Karpas-422 (cell line): ENCODE results near the gene MTMR3. TPM values are rescaled to one million over a fixed set of nuclear protein-coding genes. Genes with fewer than 3 reads are reported as not detected.
"Not testable (repeated sequence)": the region's sequence is repeated elsewhere in the genome, so short reads cannot be mapped to it uniquely, and the experiment has no call there.

Source experiments
- DNase-seq: peaks from one replicate; pipeline ENCODE4 v3.0.0-alpha.2; 2015
- H2AFZ ChIP-seq: fragments of 200-600 bp; sonication (generic); 2 replicates; pipeline ENCODE4 v1.6.1; 2014; ENCODE audit warnings: antibody characterized with exemption, low read length, mixed read lengths
- H3K27ac ChIP-seq: fragments of 200-600 bp; sonication (generic); 2 replicates; pipeline ENCODE4 v1.5.1; 2014; ENCODE audit warnings: mild to moderate bottlenecking, low read length, moderate library complexity
- H3K27me3 ChIP-seq: fragments of 200-600 bp; sonication (generic); 2 replicates; pipeline ENCODE4 v1.6.1; 2014; ENCODE audit warnings: low read length, mixed read lengths
- H3K36me3 ChIP-seq: fragments of 200-600 bp; sonication (generic); 2 replicates; pipeline ENCODE4 v1.6.1; 2014; ENCODE audit warnings: low read length, mixed read lengths; ENCODE audit not compliant: insufficient read depth
- H3K4me1 ChIP-seq: fragments of 200-600 bp; sonication (generic); 2 replicates; pipeline ENCODE4 v1.6.1; 2014; ENCODE audit warnings: mild to moderate bottlenecking, low read length, mixed read lengths
- H3K4me2 ChIP-seq: fragments of 200-600 bp; sonication (generic); 2 replicates; pipeline ENCODE4 v1.6.1; 2014; ENCODE audit warnings: low read length, low read depth, mild to moderate bottlenecking; ENCODE audit not compliant: poor library complexity, severe bottlenecking
- H3K4me3 ChIP-seq: fragments of 200-600 bp; sonication (generic); 2 replicates; pipeline ENCODE4 v1.5.1; 2014; ENCODE audit warnings: mild to moderate bottlenecking, antibody characterized with exemption, low read length, mixed read lengths
- H3K79me2 ChIP-seq: fragments of 200-600 bp; sonication (generic); 2 replicates; pipeline ENCODE4 v1.6.1; 2014; ENCODE audit warnings: mild to moderate bottlenecking, low read length, mixed read lengths
- H3K9ac ChIP-seq: fragments of 200-600 bp; sonication (generic); 2 replicates; pipeline ENCODE4 v1.6.0; 2014; ENCODE audit warnings: low read length
- H3K9me2 ChIP-seq: fragments of 200-600 bp; sonication (generic), shearing (Covaris generic); replicated peaks from 2 replicates; pipeline ENCODE4 v1.6.0; 2014; ENCODE audit warnings: mild to moderate bottlenecking, low read length, moderate library complexity; ENCODE audit not compliant: insufficient read depth
- H3K9me3 ChIP-seq: fragments of 300-700, 200-600 bp; sonication (generic); 2 replicates; pipeline ENCODE4 v1.6.1; 2014; ENCODE audit warnings: low read length, mixed read lengths
- H4K20me1 ChIP-seq: fragments of 200-600 bp; sonication (generic); 2 replicates; pipeline ENCODE4 v1.6.1; 2014; ENCODE audit warnings: mild to moderate bottlenecking, antibody characterized with exemption, low read length, low read depth; ENCODE audit not compliant: insufficient read depth
- total RNA-seq: library from RNA; depleted of rRNA; stranded (reverse); fragments of >200 nt; shearing (Covaris generic); gene quantifications from 2 replicates; pipeline ENCODE4 v1.2.3, GENCODE V29; 2014; ENCODE audit warnings: low replicate concordance

Gene MTMR3
- total RNA-seq, 1 experiment from 2014 or later: 11.3 TPM

DNA sequence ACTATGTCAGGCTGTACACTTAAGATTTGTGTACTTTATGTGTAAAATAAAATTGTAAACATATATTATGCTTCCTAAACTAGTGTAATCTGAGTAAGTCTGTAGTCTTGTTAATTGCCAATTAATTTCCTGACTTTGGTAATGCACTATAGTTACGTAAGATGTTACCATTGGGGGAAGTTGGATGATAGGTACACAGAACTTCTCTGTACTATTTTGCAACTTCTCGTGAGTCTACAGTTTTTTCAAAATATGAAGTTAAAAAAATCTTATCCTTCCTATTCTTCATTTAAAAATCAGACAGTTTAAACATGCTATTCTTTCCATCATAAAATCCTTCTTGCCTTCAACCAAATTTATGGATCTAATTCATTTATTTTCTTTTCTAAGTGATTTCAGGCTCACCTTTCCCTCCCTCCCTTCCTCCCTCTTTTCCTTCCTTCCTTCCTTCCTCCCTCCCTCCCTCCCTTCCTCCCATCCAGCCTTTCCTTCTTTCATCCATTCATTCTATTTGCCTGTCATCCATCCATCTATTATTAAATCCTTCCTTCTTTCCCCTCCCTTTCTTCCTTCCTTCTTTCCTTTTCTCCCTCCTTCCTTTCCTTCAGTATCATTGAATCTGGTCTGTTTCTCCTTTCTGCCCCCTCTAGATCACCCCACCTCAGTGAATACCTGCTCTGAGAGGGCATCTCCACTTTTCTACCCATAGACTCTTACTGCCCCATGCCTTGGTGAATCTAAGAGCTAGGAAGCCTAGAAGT lies 22.8 kb upstream of the MTMR3 start:
- no peak for DNase-seq
- no peaks in the 10 kb centered on the region for H3K9me2 ChIP-seq
- H3K4me2 ChIP-seq: no peak overlapping the region
- no peaks in the 10 kb centered on the region for H3K79me2 ChIP-seq
- H4K20me1 ChIP-seq: no peaks in the 10 kb centered on the region
- no peak overlapping the region for H3K9ac ChIP-seq
- H3K27me3 ChIP-seq: no peaks in the 10 kb centered on the region
- no peak overlapping the region for H3K4me3 ChIP-seq
- H3K36me3 ChIP-seq: no peaks in the 10 kb centered on the region
- H3K9me3 ChIP-seq: no peaks in the 10 kb centered on the region
- H2AFZ ChIP-seq: no peak overlapping the region
- H3K27ac ChIP-seq: no peak overlapping the region
- no peaks in the 10 kb centered on the region for H3K4me1 ChIP-seq

DNA sequence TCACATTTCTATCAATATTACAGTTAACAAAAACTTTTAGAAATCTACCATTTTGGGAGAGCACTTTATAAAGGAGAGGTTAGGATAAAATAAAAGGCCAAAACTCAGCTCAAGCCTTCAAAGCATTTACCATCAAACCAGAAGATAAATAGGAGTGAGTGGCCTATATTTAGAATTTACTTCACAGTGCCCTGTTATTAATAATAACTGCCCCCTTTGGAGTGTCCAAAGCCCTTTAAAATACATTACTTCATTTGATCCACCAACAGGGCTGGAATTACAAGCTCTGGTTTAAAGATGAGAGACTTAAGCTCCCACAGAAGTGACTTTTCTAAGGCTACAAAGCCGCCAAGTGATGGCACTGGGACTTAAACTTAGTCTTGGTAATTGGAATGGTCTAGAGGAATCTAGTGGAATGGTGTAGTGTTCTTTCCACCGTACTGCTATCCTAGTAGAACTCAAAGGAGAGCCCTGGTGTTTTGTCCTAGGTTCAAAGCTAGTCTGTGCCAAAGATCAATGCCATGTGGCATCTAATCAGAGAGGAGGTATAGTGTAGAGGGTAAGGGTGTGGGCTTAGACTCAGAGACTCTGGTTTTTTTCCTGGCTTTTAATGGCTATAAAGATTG lies 21.2 kb upstream of the MTMR3 start:
- no peak for DNase-seq
- no peak overlapping the region for H3K4me2 ChIP-seq
- no peaks in the 10 kb centered on the region for H3K27me3 ChIP-seq
- no peak overlapping the region for H3K4me3 ChIP-seq
- H3K79me2 ChIP-seq: no peaks in the 10 kb centered on the region
- no peaks in the 10 kb centered on the region for H3K9me2 ChIP-seq
- H3K9me3 ChIP-seq: no peaks in the 10 kb centered on the region
- H3K9ac ChIP-seq: no peak overlapping the region
- no peaks in the 10 kb centered on the region for H4K20me1 ChIP-seq
- no peak overlapping the region for H2AFZ ChIP-seq
- H3K27ac ChIP-seq: no peak overlapping the region
- H3K36me3 ChIP-seq: no peaks in the 10 kb centered on the region
- no peaks in the 10 kb centered on the region for H3K4me1 ChIP-seq

DNA sequence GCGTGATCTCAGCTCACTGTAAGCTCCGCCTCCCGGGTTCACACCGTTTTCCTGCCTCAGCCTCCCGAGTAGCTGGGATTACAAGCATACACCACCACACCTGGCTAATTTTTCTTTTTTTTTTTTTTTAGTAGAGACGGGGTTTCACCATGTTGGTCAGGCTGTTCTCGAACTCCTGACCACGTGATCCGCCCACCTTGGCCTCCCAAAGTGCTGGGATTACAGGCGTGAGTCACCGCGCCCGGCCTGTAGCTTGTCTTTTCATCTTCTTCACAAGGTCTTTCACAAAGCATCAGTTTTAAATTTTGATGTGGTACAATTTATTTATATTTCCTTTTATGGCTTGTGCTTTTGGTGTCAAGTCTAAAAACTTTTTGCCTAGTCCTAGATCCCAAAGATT lies 17.4 kb upstream of the MTMR3 start:
- H2AFZ ChIP-seq, H3K4me3 ChIP-seq, H3K9ac ChIP-seq, H4K20me1 ChIP-seq, H3K4me1 ChIP-seq, H3K79me2 ChIP-seq, H3K27me3 ChIP-seq, DNase-seq, H3K4me2 ChIP-seq, H3K27ac ChIP-seq, H3K9me3 ChIP-seq, H3K36me3 ChIP-seq, H3K9me2 ChIP-seq: not testable (repeated sequence)

DNA sequence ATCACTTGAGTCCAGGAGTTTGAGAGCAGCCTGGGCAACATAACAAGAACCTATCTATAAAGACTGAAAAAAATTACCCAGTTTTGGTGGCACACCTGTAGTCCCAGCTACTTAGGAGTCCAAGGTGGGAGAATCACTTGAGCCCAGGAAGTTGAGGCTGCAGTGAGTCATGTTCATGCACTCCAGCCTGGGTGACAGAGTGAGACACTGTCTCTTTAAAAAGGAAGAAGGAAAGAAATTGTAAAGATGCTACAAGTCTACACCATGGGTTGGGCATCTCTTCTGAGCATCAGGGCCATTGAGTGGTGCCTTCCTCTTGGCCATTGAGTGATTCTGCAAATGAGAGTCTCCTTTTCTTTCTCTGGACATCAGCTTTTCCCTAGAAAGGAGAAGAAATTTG lies 15.7 kb upstream of the MTMR3 start:
- Histone ChIP-seq H4K20me1 (no peaks in the 10 kb centered on the region), H3K9me2 (no peaks in the 10 kb centered on the region), H3K4me2 (no peak overlapping the region), H2AFZ (no peak overlapping the region), H3K79me2 (no peaks in the 10 kb centered on the region), H3K9ac (no peak overlapping the region), H3K36me3 (no peaks in the 10 kb centered on the region), H3K9me3 (no peaks in the 10 kb centered on the region), H3K4me3 (no peak overlapping the region), H3K4me1 (peaks cover 12% of the 10 kb centered on the region), H3K27ac (no peak overlapping the region), H3K27me3 (no peaks in the 10 kb centered on the region)
- no peak for DNase-seq

DNA sequence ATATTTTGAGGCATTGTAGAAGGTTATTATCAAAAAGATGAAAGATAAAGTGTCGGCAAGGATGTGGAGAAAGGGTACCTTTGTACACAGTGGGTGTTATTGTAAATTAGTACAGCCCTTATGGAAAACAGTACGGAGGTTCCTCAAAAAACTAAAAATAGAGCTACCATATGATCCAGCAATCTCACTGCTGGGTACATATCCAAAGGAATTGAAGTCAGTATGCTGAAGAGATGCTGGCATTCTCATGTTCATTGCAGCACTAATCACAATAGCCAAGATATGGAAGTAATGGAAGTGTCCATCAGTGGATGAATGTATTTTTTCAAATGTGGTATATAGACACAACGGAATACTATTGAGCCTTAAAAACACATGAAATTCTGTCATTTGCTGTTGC lies 15.1 kb upstream of the MTMR3 start:
- Histone ChIP-seq H3K27me3 (no peaks in the 10 kb centered on the region), H3K4me1 (peaks cover 14% of the 10 kb centered on the region), H3K36me3 (no peaks in the 10 kb centered on the region), H3K9ac (no peak overlapping the region), H3K9me3 (no peaks in the 10 kb centered on the region), H3K4me3 (no peak overlapping the region), H2AFZ (no peak overlapping the region), H4K20me1 (no peaks in the 10 kb centered on the region), H3K79me2 (no peaks in the 10 kb centered on the region), H3K27ac (no peak overlapping the region), H3K9me2 (no peaks in the 10 kb centered on the region), H3K4me2 (no peak overlapping the region)
- DNase-seq: no peak

DNA sequence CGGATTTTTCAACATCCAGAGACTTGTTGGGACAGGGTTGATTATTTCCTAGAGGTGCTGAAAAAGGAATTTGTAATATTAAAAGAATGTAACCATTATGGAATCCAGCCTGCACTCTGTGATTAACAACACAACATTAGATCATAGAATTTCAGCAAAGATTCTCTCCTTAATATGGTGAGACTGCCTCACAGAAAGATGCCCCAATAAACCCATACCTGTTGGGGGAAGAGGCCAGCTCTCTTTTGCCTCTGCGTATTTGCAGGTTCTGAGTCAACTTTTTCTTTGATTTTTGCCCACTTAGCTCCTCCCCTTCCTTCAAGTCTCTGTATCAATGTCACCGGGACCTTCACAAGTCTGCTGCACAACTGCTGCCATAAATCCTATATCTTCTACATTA lies 12.4 kb upstream of the MTMR3 start:
- Histone ChIP-seq H3K9me3 (no peaks in the 10 kb centered on the region), H3K9me2 (no peaks in the 10 kb centered on the region), H3K4me3 (no peak overlapping the region), H3K27me3 (no peaks in the 10 kb centered on the region), H3K9ac (no peak overlapping the region), H3K4me2 (no peak overlapping the region), H3K36me3 (no peaks in the 10 kb centered on the region), H3K4me1 (peaks cover 33% of the 10 kb centered on the region), H2AFZ (no peak overlapping the region), H4K20me1 (no peaks in the 10 kb centered on the region), H3K27ac (no peak overlapping the region), H3K79me2 (no peaks in the 10 kb centered on the region)
- DNase-seq: no peak

DNA sequence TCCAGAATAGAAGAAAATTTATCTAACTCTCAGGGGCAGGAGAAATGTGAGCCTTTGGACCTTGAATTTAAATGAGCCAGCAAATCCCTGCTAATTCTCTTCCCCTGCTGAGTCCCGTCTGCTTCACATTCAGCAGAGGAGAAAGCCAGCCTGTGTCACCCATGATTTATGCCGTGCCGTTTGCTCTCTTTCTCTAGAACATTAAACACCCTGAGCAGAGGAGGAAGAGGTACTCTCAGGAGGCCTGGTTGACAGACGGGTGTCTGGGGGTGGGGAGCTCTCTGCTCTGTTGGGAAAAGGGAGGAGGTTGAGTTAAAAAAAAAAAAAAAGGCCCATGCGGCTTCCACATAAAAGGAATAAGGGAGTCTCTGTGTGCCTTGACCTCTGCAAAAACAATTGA lies 11.3 kb upstream of the MTMR3 start:
- H3K27ac ChIP-seq: no peak overlapping the region
- no peak overlapping the region for H2AFZ ChIP-seq
- no peaks in the 10 kb centered on the region for H3K36me3 ChIP-seq
- no peaks in the 10 kb centered on the region for H3K79me2 ChIP-seq
- no peak for DNase-seq
- no peaks in the 10 kb centered on the region for H3K9me2 ChIP-seq
- H3K4me1 ChIP-seq: peaks cover 33% of the 10 kb centered on the region
- no peak overlapping the region for H3K4me3 ChIP-seq
- H3K4me2 ChIP-seq: peak overlapping the region; percentile 12
- no peaks in the 10 kb centered on the region for H3K27me3 ChIP-seq
- no peaks in the 10 kb centered on the region for H4K20me1 ChIP-seq
- no peaks in the 10 kb centered on the region for H3K9me3 ChIP-seq
- H3K9ac ChIP-seq: no peak overlapping the region

DNA sequence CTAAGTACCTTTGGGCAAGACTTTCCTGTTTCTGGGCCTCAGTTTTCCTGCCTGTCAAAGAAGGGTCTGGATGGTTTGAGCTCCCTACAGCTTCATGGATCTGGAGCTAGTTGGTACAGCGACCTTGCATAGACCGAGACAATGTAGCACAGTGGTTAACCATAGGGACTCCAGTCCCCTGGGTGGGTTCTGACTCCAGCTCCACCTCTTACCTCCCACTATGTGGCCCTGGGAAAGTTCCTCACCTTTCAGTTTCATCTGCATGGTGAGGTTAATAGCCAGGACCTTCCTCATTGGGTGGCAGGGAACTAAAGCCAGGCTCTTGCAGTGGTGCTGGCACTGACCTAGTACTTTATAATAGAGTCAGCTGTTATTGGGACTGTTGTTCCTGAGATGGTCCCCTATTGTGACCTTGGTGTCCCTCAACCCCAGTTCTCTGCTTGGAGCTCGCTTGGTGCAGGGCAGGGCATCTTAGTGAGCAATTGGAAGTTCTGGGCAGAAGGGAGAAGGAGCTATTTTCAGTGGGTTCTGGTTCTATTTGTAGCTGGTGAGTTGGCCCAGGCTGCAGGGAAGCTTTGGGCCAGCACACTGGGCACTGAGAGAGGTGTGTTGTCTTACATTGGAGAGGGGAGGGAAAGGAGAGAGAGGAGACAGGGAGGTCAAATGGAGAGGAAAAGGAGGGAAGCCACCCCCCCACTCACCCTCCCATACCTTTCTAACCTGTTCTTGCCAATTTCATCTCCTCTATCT lies 10.7 kb upstream of the MTMR3 start:
- H4K20me1 ChIP-seq: no peaks in the 10 kb centered on the region
- no peak overlapping the region for H3K27ac ChIP-seq
- no peaks in the 10 kb centered on the region for H3K9me2 ChIP-seq
- H3K9me3 ChIP-seq: no peaks in the 10 kb centered on the region
- H2AFZ ChIP-seq: no peak overlapping the region
- no peak overlapping the region for H3K9ac ChIP-seq
- no peak overlapping the region for H3K4me2 ChIP-seq
- peaks cover 33% of the 10 kb centered on the region for H3K4me1 ChIP-seq
- H3K79me2 ChIP-seq: no peaks in the 10 kb centered on the region
- no peaks in the 10 kb centered on the region for H3K36me3 ChIP-seq
- H3K27me3 ChIP-seq: no peaks in the 10 kb centered on the region
- H3K4me3 ChIP-seq: no peak overlapping the region
- DNase-seq: no peak
